Ramos (cell line): ENCODE measurements around the gene BCAP29.
"Not testable (repeated sequence)": the region's sequence is repeated elsewhere in the genome, so short reads cannot be mapped to it uniquely, and the experiment has no call there.

Experiments used
- in situ Hi-C: fragments of 300-500 bp; cut with MboI; formaldehyde crosslinking; loops from one replicate; pipeline ENCODE4 v1.14.3; 2022; ENCODE audit warnings: low sequenced_read_pairs; ENCODE audit not compliant: unreplicated experiment

The BCAP29 gene

GRCh38 chr7:107615910-107616680, 36.0 kb downstream of the BCAP29 start:
- in situ Hi-C loops, result no loop called here

- in situ Hi-C loops, result no loop called here
Measured at GRCh38 chr7:107622429-107622828, 42.4 kb downstream of the BCAP29 start.

GRCh38 chr7:107622894-107623293, 42.8 kb downstream of the BCAP29 start:
- in situ Hi-C loops, result no loop called here

GRCh38 chr7:107627002-107627401, 47.0 kb downstream of the BCAP29 start:
- in situ Hi-C loops, result no loop called here

GRCh38 chr7:107628461-107629064, 48.5 kb downstream of the BCAP29 start:
- in situ Hi-C loops, result no loop called here

GRCh38 chr7:107630342-107630741, 50.3 kb downstream of the BCAP29 start:
- in situ Hi-C loops, result no loop called here

- in situ Hi-C loops, result no loop called here
Measured at GRCh38 chr7:107631588-107632491, 51.8 kb downstream of the BCAP29 start.

GRCh38 chr7:107632492-107632865, 52.4 kb downstream of the BCAP29 start:
- in situ Hi-C loops, result no loop called here

GRCh38 chr7:107638594-107638993, 58.5 kb downstream of the BCAP29 start:
- in situ Hi-C loops, result no loop called here

GRCh38 chr7:107639070-107639469, 59.0 kb downstream of the BCAP29 start:
- in situ Hi-C loops, result not testable (repeated sequence)

GRCh38 chr7:107641676-107642075, 61.6 kb downstream of the BCAP29 start:
- in situ Hi-C loops, result no loop called here

GRCh38 chr7:107642501-107642900, 62.5 kb downstream of the BCAP29 start:
- in situ Hi-C loops, result no loop called here

- in situ Hi-C loops, result no loop called here
Measured at GRCh38 chr7:107643407-107643806, 63.4 kb downstream of the BCAP29 start.

GRCh38 chr7:107643938-107644308, 63.9 kb downstream of the BCAP29 start:
- in situ Hi-C loops, result no loop called here

GRCh38 chr7:107644309-107644974, 64.4 kb downstream of the BCAP29 start:
- in situ Hi-C loops, result no loop called here

GRCh38 chr7:107652642-107653041, 72.6 kb downstream of the BCAP29 start:
- in situ Hi-C loops, result no loop called here

GRCh38 chr7:107658467-107658866, 78.4 kb downstream of the BCAP29 start:
- in situ Hi-C loops, result no loop called here

- in situ Hi-C loops, result no loop called here
Measured at GRCh38 chr7:107659666-107660065, 79.6 kb downstream of the BCAP29 start.

GRCh38 chr7:107660381-107661080, 80.5 kb downstream of the BCAP29 start, which contains the start of gene SLC26A4:
SLC26A4 (plus strand) TSS chr7:107660828; CDS start chr7:107661642, 814 bp downstream.
- in situ Hi-C loops, result no loop called here
